B cell (primary cell): ENCODE measurements around the gene ISM1. TPM values are rescaled to one million over a fixed set of nuclear protein-coding genes. Genes with fewer than 3 reads are reported as not detected.

Experiments
- ATAC-seq: fragments of 200-7000 bp; cut with Tn5 transposase; one replicate; pipeline ENCODE4 v1.10.0; 2021; ENCODE audit warnings: low read depth, mild to moderate bottlenecking, moderate number of reproducible peaks, moderate library complexity
- CTCF ChIA-PET: fragments of 350-600 bp; sonication (Branson Sonifier 250); formaldehyde crosslinking; loops from one replicate; lab custom pipeline; 2021; ENCODE audit warnings: antibody characterized with exemption, inconsistent platforms; lab: Charles Lee
- POLR2A ChIA-PET: fragments of 350-600 bp; sonication (Branson Sonifier 250); formaldehyde crosslinking; loops from one replicate; lab custom pipeline; 2021; ENCODE audit warnings: antibody characterized with exemption; lab: Charles Lee
- DNase-seq: peaks from one replicate; pipeline ENCODE4 v3.0.0; 2013
- H2AFZ ChIP-seq: 2 replicates; pipeline ENCODE4 v1.6.1; 2012; ENCODE audit warnings: mild to moderate bottlenecking, low read depth, low read length; ENCODE audit not compliant: insufficient read depth, poor library complexity, severe bottlenecking
- H3K27ac ChIP-seq, 2 donors: 1 replicate in 1 of 2; 2 replicates in 1 of 2; pipeline ENCODE4 v1.5.1; 2012 to 2013; ENCODE audit warnings: low read length in 2 of 2, mild to moderate bottlenecking in 2 of 2, moderate library complexity in 1 of 2
- H3K27me3 ChIP-seq, 4 experiments: fragments of 200-600 bp in 1 of 4; sonication (generic) in 1 of 4; replicated peaks in 1 of 4; 1 replicate in 2 of 4; 2 replicates in 2 of 4; pipeline versions ENCODE4 v1.6.1 to v1.7.0; 2013 to 2016; ENCODE audit warnings: low read length in 3 of 4, mild to moderate bottlenecking in 2 of 4, mixed read lengths in 1 of 4, moderate library complexity in 1 of 4; ENCODE audit not compliant: insufficient read depth in 4 of 4, control insufficient read depth in 3 of 4; ENCODE audit errors: control extremely low read depth in 1 of 4
- H3K36me3 ChIP-seq, 2 experiments: replicated peaks in 1 of 2; 1 replicate in 1 of 2; 2 replicates in 1 of 2; pipeline versions ENCODE4 v1.6.1 to v1.7.1; 2013; ENCODE audit warnings: low read length in 1 of 2; ENCODE audit not compliant: insufficient read depth in 2 of 2, control insufficient read depth in 1 of 2; ENCODE audit errors: control extremely low read depth in 1 of 2, extremely low read depth in 1 of 2
- H3K4me1 ChIP-seq, 2 donors: fragments of 200-600 bp in 1 of 2; sonication (generic) in 1 of 2; 1 replicate in 1 of 2; 2 replicates in 1 of 2; pipeline versions ENCODE4 v1.5.1 to v1.6.1; 2013 to 2017; ENCODE audit warnings: low read length in 2 of 2; ENCODE audit not compliant: control insufficient read depth in 2 of 2, insufficient read depth in 2 of 2
- H3K4me2 ChIP-seq: replicated peaks from 2 replicates; pipeline ENCODE3; 2012; ENCODE audit warnings: mild to moderate bottlenecking, low read depth, low read length; ENCODE audit not compliant: poor library complexity, severe bottlenecking
- H3K4me3 ChIP-seq, 5 experiments: fragments of 200-600 bp in 1 of 5; sonication (generic) in 1 of 5; 1 replicate in 3 of 5; 2 replicates in 2 of 5; pipeline versions ENCODE4 v1.5.1 to v1.7.0; 2011 to 2016; ENCODE audit warnings: low read length in 4 of 5, mild to moderate bottlenecking in 4 of 5, low read depth in 2 of 5, control low read depth in 1 of 5, moderate library complexity in 1 of 5; ENCODE audit not compliant: insufficient read depth in 1 of 5; ENCODE audit errors: control extremely low read depth in 1 of 5, extremely low read depth in 1 of 5
- H3K79me2 ChIP-seq: fragments of 200-600 bp; sonication (generic); one replicate; pipeline ENCODE4 v1.6.0; 2016; ENCODE audit warnings: low read length; ENCODE audit not compliant: control insufficient read depth, insufficient read depth
- H3K9ac ChIP-seq: fragments of 200-600 bp; sonication (generic); 2 replicates; pipeline ENCODE4 v1.6.1; 2017; ENCODE audit warnings: mild to moderate bottlenecking, low read length, moderate library complexity
- H3K9me3 ChIP-seq, 3 donors: one replicate each; pipeline versions ENCODE4 v1.6.1 to v1.7.1; 2013; ENCODE audit warnings: low read length in 2 of 3; ENCODE audit not compliant: control insufficient read depth in 2 of 3, insufficient read depth in 1 of 3; ENCODE audit errors: control extremely low read depth in 1 of 3
- H4K20me1 ChIP-seq: 2 replicates; pipeline ENCODE4 v1.6.0; 2012; ENCODE audit warnings: mild to moderate bottlenecking, low read length; ENCODE audit not compliant: insufficient read depth, control insufficient read depth, poor library complexity, severe bottlenecking
- H3K27ac Mint-ChIP-seq: one replicate; pipeline ENCODE4 v1.8.0; 2021; ENCODE audit warnings: mixed read lengths
- H3K27me3 Mint-ChIP-seq: one replicate; pipeline ENCODE4 v1.8.0; 2021; ENCODE audit warnings: mixed read lengths
- H3K4me1 Mint-ChIP-seq: one replicate; pipeline ENCODE4 v1.8.0; 2021; ENCODE audit warnings: mixed read lengths
- H3K4me3 Mint-ChIP-seq: one replicate; pipeline ENCODE4 v1.8.0; 2021; ENCODE audit warnings: mixed read lengths
- H3K9me3 Mint-ChIP-seq: one replicate; pipeline ENCODE4 v1.8.0; 2022; ENCODE audit warnings: mixed read lengths; ENCODE audit not compliant: insufficient read depth
- CTCF ChIP-seq: fragments of 200-600 bp; IDR thresholded peaks from one replicate; pipeline ENCODE4 v1.8.0; 2022; ENCODE audit warnings: antibody characterized with exemption, mild to moderate bottlenecking
- EZH2 ChIP-seq: IDR thresholded peaks from 2 replicates; pipeline ENCODE4 v1.6.1; 2012; ENCODE audit warnings: borderline replicate concordance, low read depth, mild to moderate bottlenecking, moderate library complexity, low read length; ENCODE audit not compliant: insufficient read depth, poor library complexity, severe bottlenecking
- WGBS: methylation state at CpG from one replicate; pipeline ENCODE4 v1.1.5; 2013; ENCODE audit warnings: missing lambda C conversion rate; ENCODE audit not compliant: insufficient coverage; 5-methylcytosine and 5-hydroxymethylcytosine counted together
- intact Hi-C: fragments of 100-400 bp; cut with micrococcal nuclease; formaldehyde crosslinking; loops from one replicate; pipeline ENCODE4 v1.10.0; 2022
- polyA plus RNA-seq: library from polyadenylated mRNA; depleted of rRNA; stranded (reverse); fragments of >200 nt; gene quantifications from 2 replicates; pipeline ENCODE4 v1.2.3, GENCODE V29; 2012
- total RNA-seq, 2 donors: library from RNA; stranded (reverse); fragments of 120-200 nt in 1 of 2; gene quantifications; 1 replicate in 1 of 2; 2 replicates in 1 of 2; pipeline versions ENCODE4 v1.2.3 to v1.2.4, GENCODE V29; 2013 to 2022

ISM1 gene
- total and polyA plus RNA-seq, 2 donors (not counting 1 experiment from before 2014, with no cell fraction given): not detected

DNA sequence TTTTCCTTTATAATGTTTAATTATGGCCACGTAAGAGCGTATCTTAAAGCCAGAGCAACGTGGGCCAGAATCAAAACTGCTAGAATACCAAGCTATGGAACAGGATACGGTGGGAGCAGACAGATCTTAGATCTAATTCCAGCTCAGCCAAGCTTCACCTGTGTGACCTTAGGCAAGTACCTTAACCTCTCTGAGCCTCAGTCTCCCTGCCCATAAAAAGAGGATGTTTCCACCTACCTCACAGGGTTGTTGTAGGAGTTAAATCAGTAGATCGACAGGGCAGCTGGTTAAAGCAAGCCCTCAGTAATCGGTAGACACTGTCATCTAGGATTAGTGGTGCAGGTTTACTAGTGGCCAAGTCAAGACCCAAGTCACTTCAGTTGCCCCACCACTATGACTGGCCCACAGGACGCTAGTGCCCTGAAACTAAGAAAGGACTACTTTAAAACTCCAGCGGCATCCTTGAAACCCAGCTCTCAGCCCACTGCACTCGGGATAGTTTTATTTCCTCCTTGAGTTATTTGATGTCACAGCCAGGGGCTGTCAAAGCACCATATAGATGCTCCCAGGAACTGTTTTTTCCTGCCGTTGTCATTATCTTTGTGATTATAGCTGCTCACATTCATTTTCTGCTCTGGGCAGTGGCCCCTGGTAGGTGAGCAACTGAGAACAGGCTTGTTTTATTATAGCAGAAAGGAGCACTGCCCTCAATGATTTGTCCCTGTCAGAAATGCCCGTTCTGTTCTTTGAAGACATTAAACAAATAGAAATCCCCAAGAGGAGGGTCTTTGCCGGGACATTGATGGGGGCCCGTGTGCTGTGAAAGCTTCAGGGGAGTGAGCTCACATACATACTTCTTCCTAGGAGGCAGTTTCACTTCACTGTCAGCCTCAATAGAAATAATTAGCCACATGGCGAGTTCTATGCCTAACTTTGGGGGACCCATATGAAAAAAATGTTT, 63.1 kb downstream of the ISM1 start:
- no peak overlapping the region for H2AFZ ChIP-seq
- DNase-seq (no peak), ATAC-seq (no peak)
- no peaks in the 10 kb centered on the region for H4K20me1 ChIP-seq
- H3K27ac ChIP-seq: no peak overlapping the region
- ChIA-PET POLR2A (no interaction called here), CTCF (no interaction called here)
- intact Hi-C loops: no loop called here
- no peak overlapping the region for H3K27ac Mint-ChIP-seq
- H3K4me2 ChIP-seq: no peak overlapping the region
- H3K27me3 Mint-ChIP-seq: no peaks in the 10 kb centered on the region
- H3K4me3 ChIP-seq: no peak overlapping the region
- no peaks in the 10 kb centered on the region for H3K9me3 Mint-ChIP-seq
- TF ChIP-seq EZH2 (no peak), CTCF (no peak)
- 83% methylated on average over 9 of the region's 14 CpGs for WGBS
- no peaks in the 10 kb centered on the region for H3K9me3 ChIP-seq
- H3K4me3 Mint-ChIP-seq: no peak overlapping the region
- H3K27me3 ChIP-seq: peaks cover 0 to 3% (median 0%) of the 10 kb centered on the region in 4 experiments
- no peaks in the 10 kb centered on the region for H3K79me2 ChIP-seq
- no peaks in the 10 kb centered on the region for H3K36me3 ChIP-seq
- H3K4me1 ChIP-seq: no peaks in the 10 kb centered on the region
- H3K4me1 Mint-ChIP-seq: no peaks in the 10 kb centered on the region
- H3K9ac ChIP-seq: no peak overlapping the region

- H3K9ac ChIP-seq: no peak overlapping the region
- ChIA-PET CTCF (no interaction called here), POLR2A (no interaction called here)
- no peak for ATAC-seq
- no peaks in the 10 kb centered on the region for H3K4me1 Mint-ChIP-seq
- no peak overlapping the region for H3K27ac Mint-ChIP-seq
- intact Hi-C loops: no loop called here
- whole genome bisulfite sequencing: 100% methylated on average over 1 of the region's 1 CpG
- no peaks in the 10 kb centered on the region for H3K27me3 Mint-ChIP-seq
- no peaks in the 10 kb centered on the region for H3K9me3 ChIP-seq
- H3K4me3 Mint-ChIP-seq: no peak overlapping the region
- peaks cover 0 to 3% (median 0%) of the 10 kb centered on the region in 4 experiments for H3K27me3 ChIP-seq
- DNase-seq: no peak
- no peaks in the 10 kb centered on the region for H3K4me1 ChIP-seq
- H4K20me1 ChIP-seq: no peaks in the 10 kb centered on the region
- no peak overlapping the region for H3K4me2 ChIP-seq
- H3K79me2 ChIP-seq: no peaks in the 10 kb centered on the region
- no peaks in the 10 kb centered on the region for H3K9me3 Mint-ChIP-seq
- no peaks in the 10 kb centered on the region for H3K36me3 ChIP-seq
- H3K27ac ChIP-seq: no peak overlapping the region
- no peak overlapping the region for H3K4me3 ChIP-seq
- TF ChIP-seq EZH2 (no peak), CTCF (no peak)
- H2AFZ ChIP-seq: no peak overlapping the region
These were observed 63.8 kb downstream of the ISM1 start for GRCh38 chr20:13284830-13285229.
